CD4-positive, alpha-beta T cell (primary cell): ENCODE data around the gene PCSK4. TPM values are rescaled to one million over a fixed set of nuclear protein-coding genes. Genes with fewer than 3 reads are reported as not detected.

Experiments used
- ATAC-seq: fragments of 200-7000 bp; cut with Tn5 transposase; one replicate; pipeline ENCODE4 v1.10.0; 2022; ENCODE audit warnings: mild to moderate bottlenecking; ENCODE audit not compliant: poor library complexity
- CTCF ChIA-PET: fragments of 350-600 bp; sonication (Branson Sonifier 250); formaldehyde crosslinking; loops from one replicate; lab custom pipeline; 2021; ENCODE audit warnings: antibody characterized with exemption, inconsistent platforms; lab: Charles Lee
- POLR2A ChIA-PET: fragments of 350-600 bp; sonication (Branson Sonifier 250); formaldehyde crosslinking; loops from one replicate; lab custom pipeline; 2021; ENCODE audit warnings: antibody characterized with exemption, inconsistent platforms; lab: Charles Lee
- DNase-seq, 14 experiments: peaks; one replicate each; pipeline ENCODE4 v3.0.0-alpha.2; 2013 to 2020; ENCODE audit warnings: mixed read lengths in 2 of 14
- H3K27ac ChIP-seq, 2 donors: one replicate each; pipeline versions ENCODE4 v1.5.1 to v1.7.0; 2013; ENCODE audit warnings: low read length in 2 of 2, low read depth in 1 of 2, mild to moderate bottlenecking in 1 of 2
- H3K27me3 ChIP-seq, 2 experiments: 1 replicate in 1 of 2; 2 replicates in 1 of 2; pipeline versions ENCODE4 v1.6.1 to v1.7.0; 2013; ENCODE audit warnings: low read length in 2 of 2, control low read depth in 1 of 2, mild to moderate bottlenecking in 1 of 2, moderate library complexity in 1 of 2; ENCODE audit not compliant: insufficient read depth in 2 of 2, control insufficient read depth in 1 of 2
- H3K36me3 ChIP-seq: one replicate; pipeline ENCODE4 v1.6.1; 2013; ENCODE audit warnings: low read length, control low read depth; ENCODE audit not compliant: insufficient read depth
- H3K4me1 ChIP-seq: one replicate; pipeline ENCODE4 v1.6.1; 2013; ENCODE audit warnings: low read length, control low read depth; ENCODE audit not compliant: insufficient read depth
- H3K4me3 ChIP-seq: one replicate; pipeline ENCODE4 v1.5.1; 2013; ENCODE audit warnings: mild to moderate bottlenecking, low read length, moderate library complexity
- H3K9me3 ChIP-seq, 2 experiments: 1 replicate in 1 of 2; 2 replicates in 1 of 2; pipeline versions ENCODE4 v1.6.1 to v1.7.0; 2013; ENCODE audit warnings: low read length in 2 of 2, mild to moderate bottlenecking in 2 of 2, control low read depth in 1 of 2, moderate library complexity in 1 of 2; ENCODE audit not compliant: control insufficient read depth in 1 of 2, insufficient read depth in 1 of 2
- H3K27ac Mint-ChIP-seq: one replicate; pipeline ENCODE4 v1.8.0; 2020; ENCODE audit warnings: mixed read lengths
- H3K27me3 Mint-ChIP-seq: one replicate; pipeline ENCODE4 v1.8.0; 2021; ENCODE audit warnings: mixed read lengths
- H3K36me3 Mint-ChIP-seq: one replicate; pipeline ENCODE4 v1.8.0; 2021; ENCODE audit warnings: low read depth, mixed read lengths
- H3K4me1 Mint-ChIP-seq: one replicate; pipeline ENCODE4 v1.8.0; 2021; ENCODE audit warnings: low read depth, mixed read lengths
- H3K4me3 Mint-ChIP-seq: one replicate; pipeline ENCODE4 v1.8.0; 2020; ENCODE audit warnings: mild to moderate bottlenecking, mixed read lengths
- H3K9me3 Mint-ChIP-seq: one replicate; pipeline ENCODE4 v1.8.0; 2020; ENCODE audit warnings: mixed read lengths
- CTCF ChIP-seq: fragments of 200-600 bp; IDR thresholded peaks from one replicate; pipeline ENCODE4 v1.8.0; 2022; ENCODE audit warnings: antibody characterized with exemption, mild to moderate bottlenecking
- intact Hi-C, 2 experiments: fragments of 100-400 bp; cut with DNase I in 1 of 2; cut with micrococcal nuclease in 1 of 2; formaldehyde crosslinking; loops; one replicate each; pipeline versions ENCODE4 v1.15.1 to v1.9.0; 2023 to 2025; cut with DNase I, micrococcal nuclease
- total RNA-seq, 174 experiments: library from RNA in 2 of 174; stranded (reverse) in 2 of 174; gene quantifications; one replicate each; pipeline ENCODE4 v1.2.3 and lab custom pipeline; 2021 to 2026

The PCSK4 gene
- total RNA-seq, 2 experiments from 2014 or later = 4.2 to 5.2 TPM

- H3K9me3 Mint-ChIP-seq = no peaks in the 10 kb centered on the region
- H3K36me3 ChIP-seq = no peaks in the 10 kb centered on the region
- peaks cover 22% of the 10 kb centered on the region for H3K4me1 Mint-ChIP-seq
- no peak overlapping the region for H3K27ac Mint-ChIP-seq
- peaks cover 28% of the 10 kb centered on the region for H3K4me1 ChIP-seq
- H3K9me3 ChIP-seq = peaks cover 0 to 26% of the 10 kb centered on the region in 2 experiments
- no peak for ATAC-seq
- no peak for DNase-seq
- no peak overlapping the region for H3K27ac ChIP-seq
- TF ChIP-seq CTCF = no peak
- no peak overlapping the region for H3K4me3 Mint-ChIP-seq
- H3K36me3 Mint-ChIP-seq = no peaks in the 10 kb centered on the region
- H3K4me3 ChIP-seq = no peak overlapping the region
- POLR2A ChIA-PET = interaction anchor here (0.9 to 1.4 kb wide), 3 partner anchors 9 to 14 kb away, joined by 3 to 4 read pairs (median 3); no protein-coding TSS in a partner anchor
- intact Hi-C loops = no loop called here
- H3K27me3 ChIP-seq = peaks cover 35 to 46% of the 10 kb centered on the region in 2 experiments
- H3K27me3 Mint-ChIP-seq = peaks cover 43% of the 10 kb centered on the region
- CTCF ChIA-PET = no interaction called here
Observed at GRCh38 chr19:1457892-1458291, 32.3 kb downstream of the PCSK4 start.

- ChIA-PET CTCF (interaction anchor here (1.0 kb wide), 1 partner anchor 12 kb away, joined by 3 read pairs; no protein-coding TSS in a partner anchor), POLR2A (interaction anchor here (0.6 to 2.3 kb wide), 4 partner anchors 8 to 14 kb away, joined by 3 to 12 read pairs (median 3); no protein-coding TSS in a partner anchor)
- H3K4me1 Mint-ChIP-seq = peaks cover 22% of the 10 kb centered on the region
- ATAC-seq = no peak
- Histone ChIP-seq H3K4me1 (peaks cover 28% of the 10 kb centered on the region), H3K27me3 (peaks cover 42 to 53% of the 10 kb centered on the region in 2 experiments), H3K36me3 (no peaks in the 10 kb centered on the region), H3K27ac (no peak overlapping the region), H3K9me3 (peaks cover 0 to 33% of the 10 kb centered on the region in 2 experiments), H3K4me3 (no peak overlapping the region)
- H3K27ac Mint-ChIP-seq = no peak overlapping the region
- H3K9me3 Mint-ChIP-seq = no peaks in the 10 kb centered on the region
- peaks cover 48% of the 10 kb centered on the region for H3K27me3 Mint-ChIP-seq
- no peak for TF ChIP-seq CTCF
- intact Hi-C loops = no loop called here
- H3K4me3 Mint-ChIP-seq = no peak overlapping the region
- no peak for DNase-seq
- no peaks in the 10 kb centered on the region for H3K36me3 Mint-ChIP-seq
Observed at GRCh38 chr19:1457031-1457739, 33.0 kb downstream of the PCSK4 start.

- intact Hi-C loops = no loop called here
- no peak overlapping the region for H3K27ac ChIP-seq
- no peaks in the 10 kb centered on the region for H3K36me3 ChIP-seq
- Mint-ChIP-seq H3K36me3 (no peaks in the 10 kb centered on the region), H3K4me1 (peaks cover 22% of the 10 kb centered on the region), H3K27ac (no peak overlapping the region), H3K4me3 (no peak overlapping the region), H3K27me3 (peaks cover 56% of the 10 kb centered on the region), H3K9me3 (no peaks in the 10 kb centered on the region)
- TF ChIP-seq CTCF = no peak
- peaks cover 0 to 37% of the 10 kb centered on the region in 2 experiments for H3K9me3 ChIP-seq
- ATAC-seq = no peak
- DNase-seq = no peak
- peaks cover 47 to 62% of the 10 kb centered on the region in 2 experiments for H3K27me3 ChIP-seq
- POLR2A ChIA-PET = interaction anchor here (0.6 to 2.3 kb wide), 5 partner anchors 11 to 187 kb away, joined by 3 to 12 read pairs (median 4); partner anchors contain the start of gene CIRBP
- peaks cover 28% of the 10 kb centered on the region for H3K4me1 ChIP-seq
- no peak overlapping the region for H3K4me3 ChIP-seq
- CTCF ChIA-PET = interaction anchor here (1.0 to 1.6 kb wide), 2 partner anchors 9 to 11 kb away, joined by 3 to 4 read pairs; no protein-coding TSS in a partner anchor
Observed at GRCh38 chr19:1456121-1456900, 33.8 kb downstream of the PCSK4 start.
